Esophagus (tissue), 2 donors: ENCODE measurements around the gene RAB3GAP2. TPM values are rescaled to one million over a fixed set of nuclear protein-coding genes. Genes with fewer than 3 reads are reported as not detected.
"Not testable (repeated sequence)": the region's sequence is repeated elsewhere in the genome, so short reads cannot be mapped to it uniquely, and the experiment has no call there.

Source experiments
- H3K27ac ChIP-seq, 2 donors: one replicate each; pipeline ENCODE4 v1.5.1; 2013; ENCODE audit warnings: low read depth in 2 of 2, mild to moderate bottlenecking in 2 of 2, inconsistent platforms in 1 of 2, low read length in 1 of 2, moderate library complexity in 1 of 2
- H3K27me3 ChIP-seq, 2 donors: one replicate each; pipeline ENCODE4 v1.6.1; 2013; ENCODE audit warnings: low read length in 2 of 2, control low read depth in 1 of 2, mild to moderate bottlenecking in 1 of 2; ENCODE audit not compliant: insufficient read depth in 2 of 2, control insufficient read depth in 1 of 2
- H3K36me3 ChIP-seq, 2 donors: one replicate each; pipeline ENCODE4 v1.6.1; 2013; ENCODE audit warnings: low read length in 1 of 2; ENCODE audit not compliant: control insufficient read depth in 2 of 2, insufficient read depth in 2 of 2
- H3K4me1 ChIP-seq, 2 donors: one replicate each; pipeline ENCODE4 v1.6.1; 2013; ENCODE audit warnings: low read length in 1 of 2; ENCODE audit not compliant: control insufficient read depth in 2 of 2, insufficient read depth in 2 of 2
- H3K4me3 ChIP-seq, 2 donors: one replicate each; pipeline ENCODE4 v1.5.1; 2013; ENCODE audit warnings: low read length in 2 of 2, mild to moderate bottlenecking in 2 of 2, low read depth in 1 of 2, moderate library complexity in 1 of 2
- H3K9me3 ChIP-seq, 2 donors: one replicate each; pipeline ENCODE4 v1.6.1; 2013; ENCODE audit warnings: mild to moderate bottlenecking in 2 of 2, low read depth in 1 of 2, low read length in 1 of 2, moderate library complexity in 1 of 2; ENCODE audit not compliant: control insufficient read depth in 2 of 2, insufficient read depth in 1 of 2
- whole genome bisulfite sequencing, 2 donors: extraction: QIAGEN DNeasy Blood & Tissue Kit; methylation state at CpG; one replicate each; pipeline ENCODE4 v1.1.7; 2013; 5-methylcytosine and 5-hydroxymethylcytosine counted together
- polyA plus RNA-seq, 2 donors: library from polyadenylated mRNA; stranded (reverse); fragments of 200-250 nt; gene quantifications; one replicate each; pipeline ENCODE4 v1.2.3, GENCODE V29; 2013
- donor health status: healthy with polysubstance abuse.
- donor health status: Bipolar disorder and iron deficiency.

RAB3GAP2 gene
- polyA plus RNA-seq, 2 donors = 5.7 to 6.1 TPM

DNA sequence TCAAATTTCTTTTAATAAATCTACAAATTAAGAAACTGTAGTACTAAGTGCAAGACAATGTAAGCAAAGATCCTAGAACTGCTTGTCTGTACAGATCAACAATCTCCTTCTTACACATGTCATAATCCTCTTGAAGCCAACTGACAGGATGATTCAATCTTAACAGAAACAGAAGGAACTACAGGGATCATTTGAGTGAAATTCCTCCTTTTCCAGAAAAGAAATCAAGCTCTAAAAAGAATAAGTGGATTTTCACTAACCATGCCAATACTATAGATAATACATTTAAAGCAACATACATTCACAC lies 53.2 kb downstream of the RAB3GAP2 start:
- Histone ChIP-seq H3K4me1 (no peaks in the 10 kb centered on the region), H3K36me3 (peaks cover 0 to 2% of the 10 kb centered on the region in 2 donors), H3K9me3 (no peaks in the 10 kb centered on the region), H3K4me3 (no peak overlapping the region), H3K27ac (no peak overlapping the region), H3K27me3 (no peaks in the 10 kb centered on the region)

DNA sequence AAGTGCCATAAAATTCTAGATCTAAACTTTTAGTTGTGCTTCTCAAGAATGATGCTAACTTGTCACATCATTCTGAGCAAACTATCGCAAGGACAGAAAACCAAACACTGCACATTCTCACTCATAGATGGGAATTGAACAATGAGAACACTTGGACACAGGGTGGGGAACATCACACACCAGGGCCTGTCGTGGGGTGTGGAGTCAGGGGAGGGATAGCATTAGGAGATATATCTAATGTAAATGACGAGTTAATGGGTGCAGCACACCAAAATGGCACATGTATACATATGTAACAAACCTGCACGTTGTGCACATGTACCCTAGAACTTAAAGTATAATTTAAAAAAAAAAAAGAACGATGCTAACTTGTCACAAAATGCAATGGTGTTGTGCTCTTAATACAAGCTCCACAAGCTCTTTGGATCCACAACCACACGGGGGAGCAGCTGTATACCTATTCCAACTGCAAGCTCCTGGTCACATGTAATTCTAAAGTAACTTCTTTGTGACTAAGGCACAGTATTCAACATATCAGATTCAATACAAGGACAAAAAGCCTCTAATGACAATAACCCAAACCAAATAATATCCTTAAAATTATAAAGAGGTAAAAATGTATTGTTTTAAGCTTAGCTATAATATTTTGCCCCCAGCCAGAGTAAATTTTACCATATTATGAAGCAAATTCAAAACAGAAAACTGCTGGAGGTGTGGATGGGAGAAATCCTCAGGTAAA lies 53.7 kb downstream of the RAB3GAP2 start:
- not testable (repeated sequence) for H3K36me3 ChIP-seq, H3K27me3 ChIP-seq, H3K27ac ChIP-seq, H3K9me3 ChIP-seq, H3K4me3 ChIP-seq, H3K4me1 ChIP-seq
- 54 to 59% methylated on average over 6 of the region's 6 CpGs for WGBS, 2 donors

DNA sequence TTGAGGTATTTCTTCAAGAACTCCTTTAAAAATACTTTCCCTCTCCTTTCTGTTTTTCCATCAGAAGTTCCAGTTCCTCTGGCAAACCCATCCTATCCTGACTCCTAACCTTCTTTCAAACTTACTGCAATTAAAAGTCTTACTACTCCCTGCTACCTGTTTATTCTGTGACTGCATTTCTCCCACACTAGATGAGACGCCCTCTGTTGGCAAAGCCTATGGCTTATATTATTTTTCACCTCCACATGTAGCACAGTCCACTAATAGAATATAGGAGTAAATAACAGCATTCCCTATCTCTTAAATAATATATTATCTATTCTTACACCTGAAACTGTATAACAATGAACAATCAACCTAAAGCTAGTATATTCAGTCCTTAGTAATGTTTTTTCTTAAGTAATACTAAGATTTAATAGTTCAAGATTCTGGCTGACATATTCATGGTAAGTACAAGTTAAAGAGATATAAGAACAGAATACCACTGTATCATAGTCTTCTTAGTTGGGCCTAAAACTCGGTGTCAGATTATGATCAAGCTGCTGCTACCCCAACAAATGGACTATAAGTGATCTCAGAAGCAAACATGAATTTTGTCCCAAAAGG lies 54.8 kb downstream of the RAB3GAP2 start:
- H3K4me1 ChIP-seq = no peaks in the 10 kb centered on the region
- no peak overlapping the region for H3K4me3 ChIP-seq
- H3K36me3 ChIP-seq = peaks cover 0 to 2% of the 10 kb centered on the region in 2 donors
- no peak overlapping the region for H3K27ac ChIP-seq
- no peaks in the 10 kb centered on the region for H3K9me3 ChIP-seq
- H3K27me3 ChIP-seq = no peaks in the 10 kb centered on the region
- WGBS, 2 donors = 62 to 74% methylated on average over 2 of the region's 2 CpGs

DNA sequence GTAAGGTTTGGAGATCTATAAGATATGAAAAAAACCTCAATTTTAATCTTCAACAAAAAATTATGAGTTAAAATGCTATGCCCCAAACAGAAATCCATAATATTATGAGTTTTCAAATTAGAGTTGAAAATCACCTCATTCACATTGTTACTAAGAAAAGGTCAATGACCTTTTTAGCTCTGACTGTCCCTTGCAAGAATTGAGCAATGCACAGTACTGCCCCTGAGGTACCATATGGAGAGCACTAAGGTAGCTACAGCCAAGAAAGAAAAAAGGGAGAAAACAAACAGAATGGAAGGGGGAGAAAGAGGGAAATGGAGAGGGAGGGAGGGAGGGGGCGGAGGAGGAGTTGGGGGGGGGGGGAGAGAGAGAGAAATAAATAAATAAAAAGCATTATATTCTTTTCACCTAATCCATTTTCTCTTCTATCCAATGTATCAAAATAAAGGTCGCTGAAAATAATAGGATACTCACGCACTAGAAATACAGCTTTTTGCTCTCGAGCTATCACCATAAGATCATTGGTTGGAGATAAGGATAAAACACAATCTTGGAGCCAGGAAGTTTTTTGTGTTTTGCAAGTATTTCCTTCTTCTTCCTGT lies 58.8 kb downstream of the RAB3GAP2 start:
- 94 to 97% methylated on average over 4 of the region's 4 CpGs for WGBS, 2 donors
- Histone ChIP-seq H3K4me1 (no peaks in the 10 kb centered on the region), H3K9me3 (no peaks in the 10 kb centered on the region), H3K4me3 (no peak overlapping the region), H3K27ac (no peak overlapping the region), H3K27me3 (no peaks in the 10 kb centered on the region), H3K36me3 (peaks cover 4 to 5% of the 10 kb centered on the region in 2 donors)

DNA sequence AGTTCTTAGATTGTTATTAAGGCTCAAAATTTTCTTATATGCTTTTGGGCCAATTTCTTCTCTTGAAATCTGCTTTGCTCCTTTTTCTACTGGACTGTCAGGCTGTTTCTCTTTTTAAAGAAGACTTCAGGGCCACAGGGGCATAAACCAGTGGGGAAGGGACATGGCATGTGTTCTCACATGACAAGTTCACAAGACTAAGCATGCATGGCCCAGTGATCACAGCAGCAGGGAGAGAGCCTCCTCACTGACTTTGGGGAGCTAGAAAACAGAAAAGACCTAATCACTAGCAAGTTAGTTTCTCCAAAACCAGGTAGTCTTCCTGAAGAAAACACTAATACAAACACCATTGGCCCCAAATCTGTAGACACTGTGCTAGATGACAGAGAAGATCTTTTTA lies 64.8 kb downstream of the RAB3GAP2 start:
- H3K27ac ChIP-seq = no peak overlapping the region
- H3K36me3 ChIP-seq = peaks cover 8 to 11% of the 10 kb centered on the region in 2 donors
- H3K9me3 ChIP-seq = no peaks in the 10 kb centered on the region
- H3K4me1 ChIP-seq = no peaks in the 10 kb centered on the region
- no peaks in the 10 kb centered on the region for H3K27me3 ChIP-seq
- H3K4me3 ChIP-seq = no peak overlapping the region

DNA sequence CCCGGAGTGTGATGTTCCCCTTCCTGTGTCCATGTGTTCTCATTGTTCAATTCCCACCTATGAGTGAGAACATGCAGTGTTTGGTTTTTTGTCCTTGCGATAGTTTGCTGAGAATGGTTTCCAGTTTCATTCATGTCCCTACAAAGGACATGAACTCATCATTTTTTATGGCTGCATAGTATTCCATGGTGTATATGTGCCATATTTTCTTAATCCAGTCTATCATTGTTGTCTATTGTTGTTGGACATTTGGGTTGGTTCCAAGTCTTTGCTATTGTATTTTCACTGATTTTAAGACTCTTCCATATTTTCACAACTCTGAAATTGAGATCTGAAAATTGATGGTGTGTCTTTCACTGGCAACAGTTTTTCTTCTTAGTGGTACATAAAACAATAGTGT lies 67.5 kb downstream of the RAB3GAP2 start:
- H3K27ac ChIP-seq, H3K4me1 ChIP-seq, H3K9me3 ChIP-seq, H3K27me3 ChIP-seq, H3K4me3 ChIP-seq: not testable (repeated sequence)
- peaks cover 3 to 12% of the 10 kb centered on the region in 2 donors for H3K36me3 ChIP-seq
- no CpG with 5 or more reads among the region's 2 CpGs for WGBS, 2 donors

DNA sequence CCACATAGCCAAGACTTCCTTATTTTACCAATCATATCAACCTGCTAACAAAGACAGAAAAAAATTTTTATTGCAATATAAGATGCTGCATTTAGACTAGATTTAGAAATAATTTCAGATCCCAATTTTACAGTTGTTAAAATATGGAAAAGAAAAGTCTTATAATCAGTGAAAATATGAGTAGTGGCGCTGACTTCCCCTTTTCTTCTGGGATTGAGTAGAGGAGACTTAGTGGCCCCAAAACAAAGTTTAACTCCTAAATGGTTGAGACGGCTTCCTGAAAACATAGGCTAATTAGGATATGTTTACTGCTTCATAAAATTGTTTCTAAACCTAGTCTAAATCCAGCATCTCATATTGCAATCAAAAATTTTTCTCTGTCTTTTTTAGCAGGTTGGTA lies 68.4 kb downstream of the RAB3GAP2 start:
- no peak overlapping the region for H3K4me3 ChIP-seq
- no peaks in the 10 kb centered on the region for H3K4me1 ChIP-seq
- 92 to 95% methylated on average over 2 of the region's 2 CpGs for WGBS, 2 donors
- H3K9me3 ChIP-seq = no peaks in the 10 kb centered on the region
- H3K36me3 ChIP-seq = peaks cover 3 to 12% of the 10 kb centered on the region in 2 donors
- no peaks in the 10 kb centered on the region for H3K27me3 ChIP-seq
- H3K27ac ChIP-seq = no peak overlapping the region

DNA sequence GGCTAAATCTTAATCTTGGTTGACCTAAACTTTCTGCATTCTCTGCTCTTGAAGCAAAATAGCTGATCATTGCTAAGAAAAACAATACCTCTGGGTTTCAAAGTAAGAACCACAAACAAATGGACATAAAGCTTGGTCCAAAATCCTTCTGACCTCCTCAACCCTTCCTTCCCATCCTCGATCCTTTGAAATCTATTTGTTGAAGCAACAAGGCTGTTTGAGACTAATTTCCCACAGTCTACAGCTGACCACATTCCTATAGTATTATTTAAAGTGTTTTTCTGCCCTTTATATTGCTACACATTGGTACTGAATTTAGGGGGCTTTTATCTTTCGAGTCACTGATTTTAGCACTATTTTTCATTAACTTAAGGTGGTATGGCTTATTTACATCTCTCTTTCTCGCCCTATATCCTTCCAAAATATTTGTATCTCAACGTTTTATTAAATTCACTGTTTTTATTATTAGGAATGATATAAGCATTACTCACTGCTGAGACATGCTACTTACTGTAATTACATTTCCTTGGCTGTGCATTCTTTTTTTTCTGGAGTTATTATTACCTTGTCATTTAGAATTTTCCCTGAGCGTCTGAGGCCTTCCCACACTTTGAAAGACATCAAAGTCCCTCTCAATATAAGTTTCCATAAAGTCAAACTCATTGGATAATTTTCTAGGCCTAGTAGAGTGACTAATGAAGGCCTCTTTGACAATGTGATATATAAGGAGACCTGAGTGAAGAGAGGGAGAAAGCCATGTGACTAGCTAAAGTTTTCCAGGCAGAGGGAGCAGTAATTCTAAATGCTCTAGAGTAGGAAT lies 73.9 kb downstream of the RAB3GAP2 start:
- Histone ChIP-seq H3K4me1 (no peaks in the 10 kb centered on the region), H3K36me3 (peaks cover 3% of the 10 kb centered on the region in 2 donors), H3K4me3 (no peak overlapping the region), H3K27ac (no peak overlapping the region), H3K27me3 (no peaks in the 10 kb centered on the region), H3K9me3 (no peaks in the 10 kb centered on the region)
- 83 to 88% methylated on average over 5 of the region's 5 CpGs for WGBS, 2 donors

DNA sequence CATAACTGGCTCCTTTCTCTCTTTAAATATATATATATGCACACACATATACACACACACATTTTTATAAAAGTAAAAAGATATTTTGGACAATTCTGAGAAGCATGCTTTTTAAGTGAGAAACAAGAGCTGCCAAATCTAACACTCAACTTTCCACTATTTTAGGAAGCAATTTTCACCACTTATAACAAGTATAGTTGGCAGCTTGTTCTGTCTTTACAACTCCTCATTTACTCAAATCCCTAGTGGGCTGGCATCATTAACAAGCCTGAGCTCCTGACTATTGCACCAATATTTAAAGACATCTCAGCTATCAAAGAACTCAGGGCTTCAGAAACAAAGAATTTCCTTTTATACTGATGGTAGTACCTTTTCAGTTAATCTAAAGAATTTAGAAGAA lies 76.6 kb downstream of the RAB3GAP2 start:
- H3K27me3 ChIP-seq = no peaks in the 10 kb centered on the region
- H3K4me1 ChIP-seq = no peaks in the 10 kb centered on the region
- H3K9me3 ChIP-seq = no peaks in the 10 kb centered on the region
- H3K4me3 ChIP-seq = no peak overlapping the region
- H3K36me3 ChIP-seq = peaks cover 4 to 13% of the 10 kb centered on the region in 2 donors
- H3K27ac ChIP-seq = no peak overlapping the region
